H1 (cell line): Measurements from ENCODE around the gene PTX4.

Experiments
- BRCA1 ChIP-seq: IDR thresholded peaks from 2 replicates; pipeline ENCODE4 v1.6.1; 2012; ENCODE audit warnings: low read depth, low read length, improper control_type of control experiment
- CBX8 ChIP-seq: fragments of 300-800, 300-1000 bp; sonication (generic); IDR thresholded peaks from 2 replicates; pipeline ENCODE4 v1.7.1; 2016; ENCODE audit warnings: low read depth, low read length, borderline replicate concordance
- CHD2 ChIP-seq: IDR thresholded peaks from 2 replicates; pipeline ENCODE4 v1.6.1; 2012; ENCODE audit warnings: low read length, improper control_type of control experiment
- CREB1 ChIP-seq: IDR thresholded peaks from 2 replicates; pipeline ENCODE4 v1.6.1; 2012; ENCODE audit warnings: inconsistent platforms
- EGR1 ChIP-seq: IDR thresholded peaks from 2 replicates; pipeline ENCODE4 v1.6.1; 2011; ENCODE audit warnings: low read depth, low read length, borderline replicate concordance
- EZH2 ChIP-seq: fragments of 200-600 bp; sonication (generic); IDR thresholded peaks from 2 replicates; pipeline ENCODE4 v1.7.1; 2012; ENCODE audit warnings: low read depth, mild to moderate bottlenecking, moderate library complexity, low read length, inconsistent platforms; ENCODE audit not compliant: severe bottlenecking
- KDM1A ChIP-seq: fragments of 200-600, 300-600 bp; sonication (generic); IDR thresholded peaks from 2 replicates; pipeline ENCODE4 v1.7.1; 2016; ENCODE audit warnings: mild to moderate bottlenecking, low read length, borderline replicate concordance
- POLR2A ChIP-seq, 2 experiments: IDR thresholded peaks; 1 replicate in 1 of 2; 2 replicates in 1 of 2; pipeline ENCODE4 v1.6.1; 2011; ENCODE audit warnings: low read depth in 2 of 2, low read length in 2 of 2, mild to moderate bottlenecking in 2 of 2; ENCODE audit errors: control extremely low read depth in 1 of 2
- POLR2AphosphoS5 ChIP-seq: IDR thresholded peaks from 2 replicates; pipeline ENCODE4 v1.6.1; 2011; ENCODE audit warnings: low read depth, low read length
- RAD21 ChIP-seq, 2 experiments: IDR thresholded peaks in 1 of 2; conservative IDR thresholded peaks in 1 of 2; 2 replicates each; pipeline ENCODE4 v1.6.1; 2011; ENCODE audit warnings: low read depth in 2 of 2, low read length in 2 of 2, improper control_type of control experiment in 1 of 2, inconsistent platforms in 1 of 2, mild to moderate bottlenecking in 1 of 2, moderate library complexity in 1 of 2
- SUZ12 ChIP-seq: fragments of 200-600 bp; sonication (generic); IDR thresholded peaks from 2 replicates; pipeline ENCODE4 v1.6.1; 2012; ENCODE audit warnings: mild to moderate bottlenecking, inconsistent platforms, low read length, moderate library complexity, mixed read lengths
- YY1 ChIP-seq: IDR thresholded peaks from 2 replicates; pipeline ENCODE4 v1.6.1; 2011; ENCODE audit warnings: low read depth, mild to moderate bottlenecking, low read length
- ZNF274 ChIP-seq: IDR thresholded peaks from 2 replicates; pipeline ENCODE4 v1.7.0; 2012; ENCODE audit warnings: low read length, borderline replicate concordance; ENCODE audit errors: extremely low read depth
- TF ChIP-seq, protein P1 (sequence below), 3 experiments: IDR thresholded peaks; 1 replicate in 2 of 3; 2 replicates in 1 of 3; pipeline versions ENCODE4 v1.5.1 to v1.6.1; 2011; ENCODE audit warnings: low read length in 3 of 3, mild to moderate bottlenecking in 3 of 3, inconsistent platforms in 2 of 3, low read depth in 1 of 3, moderate library complexity in 1 of 3; ENCODE audit not compliant: insufficient read depth in 1 of 3; ENCODE audit errors: control extremely low read depth in 1 of 3

DNA sequence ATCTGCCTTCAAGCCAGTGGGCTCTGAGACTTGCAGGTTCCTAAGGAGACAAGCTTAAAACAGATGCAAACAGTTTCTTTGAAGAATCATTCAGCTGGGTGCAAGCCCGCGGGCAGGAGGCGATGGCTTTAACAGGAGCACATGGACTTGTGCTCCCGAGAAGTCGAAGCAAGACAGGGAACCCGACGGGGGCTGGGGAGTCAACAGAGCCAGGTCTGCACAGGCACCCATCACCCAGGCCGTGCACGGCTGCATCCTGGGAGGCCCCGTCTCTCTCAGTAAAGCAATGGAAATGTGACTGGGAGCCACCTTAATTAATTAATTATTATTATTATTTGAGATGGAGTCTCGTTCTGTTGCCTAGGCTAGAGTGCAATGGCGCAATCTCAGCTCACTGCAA lies 333 bp upstream of the PTX4 start:
- no peak for TF ChIP-seq SUZ12
- no peak for TF ChIP-seq ZNF274
- TF ChIP-seq, protein P1, sequence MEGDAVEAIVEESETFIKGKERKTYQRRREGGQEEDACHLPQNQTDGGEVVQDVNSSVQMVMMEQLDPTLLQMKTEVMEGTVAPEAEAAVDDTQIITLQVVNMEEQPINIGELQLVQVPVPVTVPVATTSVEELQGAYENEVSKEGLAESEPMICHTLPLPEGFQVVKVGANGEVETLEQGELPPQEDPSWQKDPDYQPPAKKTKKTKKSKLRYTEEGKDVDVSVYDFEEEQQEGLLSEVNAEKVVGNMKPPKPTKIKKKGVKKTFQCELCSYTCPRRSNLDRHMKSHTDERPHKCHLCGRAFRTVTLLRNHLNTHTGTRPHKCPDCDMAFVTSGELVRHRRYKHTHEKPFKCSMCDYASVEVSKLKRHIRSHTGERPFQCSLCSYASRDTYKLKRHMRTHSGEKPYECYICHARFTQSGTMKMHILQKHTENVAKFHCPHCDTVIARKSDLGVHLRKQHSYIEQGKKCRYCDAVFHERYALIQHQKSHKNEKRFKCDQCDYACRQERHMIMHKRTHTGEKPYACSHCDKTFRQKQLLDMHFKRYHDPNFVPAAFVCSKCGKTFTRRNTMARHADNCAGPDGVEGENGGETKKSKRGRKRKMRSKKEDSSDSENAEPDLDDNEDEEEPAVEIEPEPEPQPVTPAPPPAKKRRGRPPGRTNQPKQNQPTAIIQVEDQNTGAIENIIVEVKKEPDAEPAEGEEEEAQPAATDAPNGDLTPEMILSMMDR (IDR thresholded peaks at IDR 0.05; ENCODE audit: control extremely low read depth in 1 of 3, insufficient read depth in 1 of 3, low read depth in 1 of 3, low read length in 3 of 3): no peak
- TF ChIP-seq RAD21 (IDR thresholded peaks at IDR 0.05 in 1 of 2, conservative IDR thresholded peaks at IDR 0.05 in 1 of 2; ENCODE audit: low read depth in 2 of 2, low read length in 2 of 2): no peak
- TF ChIP-seq CHD2: no peak
- TF ChIP-seq POLR2AphosphoS5: no peak
- no peak for TF ChIP-seq EZH2
- TF ChIP-seq POLR2A (IDR thresholded peaks at IDR 0.05; ENCODE audit: control extremely low read depth in 1 of 2, low read depth in 2 of 2, low read length in 2 of 2): no peak
- TF ChIP-seq KDM1A: no peak
- no peak for TF ChIP-seq BRCA1
- no peak for TF ChIP-seq CBX8
- no peak for TF ChIP-seq CREB1
- TF ChIP-seq EGR1: no peak
- TF ChIP-seq YY1: no peak
